GM19372 (cell line): ENCODE measurements around the gene WFDC11.

Source experiments
- ATAC-seq: cut with Tn5 transposase; IDR thresholded peaks from one replicate; pipeline ENCODE4 v1.9.1; 2021; ENCODE audit warnings: mild to moderate bottlenecking, low read depth, moderate library complexity; ENCODE audit not compliant: unreplicated experiment

The WFDC11 gene

DNA sequence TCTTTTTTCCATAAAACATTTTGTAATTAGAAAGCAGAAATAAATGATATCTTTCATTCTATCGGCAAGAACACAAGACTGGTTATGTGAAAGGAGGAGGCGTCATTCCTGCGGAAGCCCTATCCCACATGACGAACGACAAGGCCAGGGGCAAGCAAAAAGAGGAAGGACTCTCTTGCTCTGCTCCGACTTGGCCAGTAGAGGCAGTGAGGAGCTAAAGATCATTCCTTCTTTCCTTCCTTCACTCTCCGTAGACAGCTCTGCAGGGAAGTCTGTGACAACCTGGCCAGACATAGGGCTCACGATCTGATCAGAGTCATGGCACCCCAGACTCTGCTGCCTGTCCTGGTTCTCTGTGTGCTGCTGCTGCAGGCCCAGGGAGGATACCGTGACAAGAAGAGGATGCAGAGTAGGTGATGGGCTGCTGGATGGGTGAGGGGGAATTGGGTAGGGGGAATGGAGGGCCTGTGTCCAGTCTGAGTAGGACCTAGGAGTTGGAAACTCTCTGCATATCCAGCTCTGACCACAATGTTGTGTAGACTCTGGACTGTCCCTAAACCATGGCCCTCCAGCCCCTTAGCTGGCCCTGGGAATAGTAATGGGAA, 40.4 kb downstream of the WFDC11 start, which contains the start of gene WFDC10A:
Gene WFDC10A (plus strand): TSS at position 244 of the 605 bp plus-strand sequence. CDS start 75 bp downstream, at position 319.
- no peak for ATAC-seq

- no peak for ATAC-seq
Observed at GRCh38 chr20:45626540-45626939, 43.5 kb downstream of the WFDC11 start.

GRCh38 chr20:45621593-45621992, 48.4 kb downstream of the WFDC11 start:
- ATAC-seq = no peak

- no peak for ATAC-seq
Observed at GRCh38 chr20:45617591-45617990, 52.4 kb downstream of the WFDC11 start.

GRCh38 chr20:45612314-45612713, 57.7 kb downstream of the WFDC11 start:
- no peak for ATAC-seq

- ATAC-seq = no peak
Observed at GRCh38 chr20:45611054-45611453, 59.0 kb downstream of the WFDC11 start.

- no peak for ATAC-seq
Observed at GRCh38 chr20:45607810-45608209, 62.2 kb downstream of the WFDC11 start.
